Breast epithelium (tissue), 4 donors: ENCODE measurements around the gene ANTXR1. TPM values are rescaled to one million over a fixed set of nuclear protein-coding genes. Genes with fewer than 3 reads are reported as not detected.

Experiments used
- DNase-seq, 2 donors: peaks; one replicate each; pipeline ENCODE4 v3.0.0-alpha.2; 2019; ENCODE audit warnings: low spot score in 2 of 2
- H3K27ac ChIP-seq, 2 donors: fragments of 200-600 bp; sonication (generic) in 1 of 2; one replicate each; pipeline ENCODE4 v1.5.1; 2016 to 2019; ENCODE audit warnings: mild to moderate bottlenecking in 1 of 2
- H3K27me3 ChIP-seq, 2 donors: fragments of 200-600 bp; sonication (generic) in 1 of 2; one replicate each; pipeline versions ENCODE4 v1.5.1 to v1.6.0; 2017 to 2019; ENCODE audit warnings: control low read depth in 1 of 2, mild to moderate bottlenecking in 1 of 2
- H3K36me3 ChIP-seq: fragments of 200-600 bp; one replicate; pipeline ENCODE4 v1.5.1; 2019
- H3K4me1 ChIP-seq, 2 donors: fragments of 200-600 bp; sonication (generic); one replicate each; pipeline ENCODE4 v1.5.1; 2016 to 2019; ENCODE audit warnings: control low read depth in 1 of 2
- H3K4me3 ChIP-seq, 3 donors: fragments of 200-600 bp; sonication (generic); 1 replicate in 2 of 3; 2 replicates in 1 of 3; pipeline ENCODE4 v1.5.1; 2016 to 2019; ENCODE audit warnings: mild to moderate bottlenecking in 3 of 3, moderate library complexity in 2 of 3
- H3K9me3 ChIP-seq, 2 donors: fragments of 200-600 bp; sonication (generic) in 1 of 2; one replicate each; pipeline ENCODE4 v1.5.1; 2016 to 2019; ENCODE audit warnings: control low read depth in 1 of 2
- CTCF ChIP-seq, 3 donors: fragments of 450-650 bp; IDR thresholded peaks; one replicate each; pipeline ENCODE4 v1.5.1; 2016 to 2017; ENCODE audit warnings: antibody characterized with exemption in 3 of 3, mild to moderate bottlenecking in 3 of 3, moderate library complexity in 3 of 3
- POLR2A ChIP-seq: fragments of 450-650 bp; IDR thresholded peaks from one replicate; pipeline ENCODE4 v1.6.1; 2016; ENCODE audit warnings: antibody characterized with exemption, mild to moderate bottlenecking, moderate library complexity
- POLR2AphosphoS5 ChIP-seq, 3 donors: sonication (generic); formaldehyde crosslinking; IDR thresholded peaks; one replicate each; pipeline ENCODE4 v1.6.1; 2017; ENCODE audit warnings: antibody characterized with exemption in 3 of 3
- intact Hi-C: fragments of 100-400 bp; cut with DNase I; formaldehyde crosslinking; loops from one replicate; pipeline ENCODE4 v1.15.1; 2023; ENCODE audit warnings: low total_unique reads
- total RNA-seq, 3 donors: library from RNA; depleted of rRNA; stranded (reverse); fragments of >200 nt; gene quantifications; one replicate each; pipeline ENCODE4 v1.1.0, GENCODE V29; 2016

ANTXR1 gene
- total RNA-seq, 3 donors from 2014 or later = 52.7 to 72.8 (median 68.8) TPM

GRCh38 chr2:69003731-69004130 is 9.2 kb upstream of the ANTXR1 start:
- no peak for DNase-seq
- Histone ChIP-seq H3K9me3 (peaks cover 0 to 19% of the 10 kb centered on the region in 2 donors), H3K36me3 (no peaks in the 10 kb centered on the region), H3K4me1 (no peaks in the 10 kb centered on the region), H3K27me3 (no peaks in the 10 kb centered on the region), H3K4me3 (no peak overlapping the region), H3K27ac (no peak overlapping the region)
- intact Hi-C loops = no loop called here
- TF ChIP-seq CTCF (IDR thresholded peaks at IDR 0.05) (no peak), POLR2A (no peak), POLR2AphosphoS5 (IDR thresholded peaks at IDR 0.05) (no peak)

- Histone ChIP-seq H3K27me3 (no peaks in the 10 kb centered on the region), H3K4me1 (no peaks in the 10 kb centered on the region), H3K9me3 (peaks cover 0 to 3% of the 10 kb centered on the region in 2 donors), H3K27ac (no peak overlapping the region), H3K4me3 (no peak overlapping the region), H3K36me3 (no peaks in the 10 kb centered on the region)
- TF ChIP-seq CTCF (IDR thresholded peaks at IDR 0.05) = no peak
- intact Hi-C loops = no loop called here
- DNase-seq = no peak
Observed at GRCh38 chr2:69007169-69007568, 5.8 kb upstream of the ANTXR1 start.

- DNase-seq = no peak
- no peaks in the 10 kb centered on the region for H3K36me3 ChIP-seq
- no peak overlapping the region for H3K4me3 ChIP-seq
- intact Hi-C loops = no loop called here
- no peaks in the 10 kb centered on the region for H3K9me3 ChIP-seq
- H3K4me1 ChIP-seq = no peaks in the 10 kb centered on the region
- no peak for TF ChIP-seq POLR2A
- H3K27ac ChIP-seq = no peak overlapping the region
- no peaks in the 10 kb centered on the region for H3K27me3 ChIP-seq
Observed at GRCh38 chr2:69007603-69008002, 5.4 kb upstream of the ANTXR1 start.

- Histone ChIP-seq H3K4me1 (no peaks in the 10 kb centered on the region), H3K36me3 (no peaks in the 10 kb centered on the region), H3K9me3 (no peaks in the 10 kb centered on the region), H3K27me3 (no peaks in the 10 kb centered on the region), H3K27ac (no peak overlapping the region), H3K4me3 (no peak overlapping the region)
- DNase-seq = no peak
- intact Hi-C loops = loop anchor here (10.0 kb wide), 1 partner anchor 294 kb away; no protein-coding TSS in a partner anchor
- TF ChIP-seq CTCF (IDR thresholded peaks at IDR 0.05) = no peak
- TF ChIP-seq POLR2AphosphoS5 (IDR thresholded peaks at IDR 0.05) = no peak
- no peak for TF ChIP-seq POLR2A
Observed at GRCh38 chr2:69010437-69011194, 2.4 kb upstream of the ANTXR1 start.

GRCh38 chr2:69011611-69012157 is 1.3 kb upstream of the ANTXR1 start:
- Histone ChIP-seq H3K4me1 (no peaks in the 10 kb centered on the region), H3K9me3 (no peaks in the 10 kb centered on the region), H3K27ac (no peak overlapping the region), H3K4me3 (no peak overlapping the region), H3K36me3 (no peaks in the 10 kb centered on the region), H3K27me3 (no peaks in the 10 kb centered on the region)
- TF ChIP-seq POLR2AphosphoS5 (IDR thresholded peaks at IDR 0.05) (no peak), CTCF (IDR thresholded peaks at IDR 0.05) (no peak), POLR2A (no peak)
- DNase-seq = no peak
- intact Hi-C loops = loop anchor here (10.0 kb wide), 1 partner anchor 293 kb away; no protein-coding TSS in a partner anchor
